NOMO-1 treated with DMSO at 0.1 percent for 48 hours (cell line): ENCODE measurements around the gene EML1.

Experiments
- DNase-seq: peaks from one replicate; lab custom pipeline; 2025; ENCODE audit not compliant: unreplicated experiment; lab: John Stamatoyannopoulos, UW

Gene EML1

GRCh38 chr14:99803803-99804202 lies 10.6 kb downstream of the EML1 start:
- no peak for DNase-seq

GRCh38 chr14:99805757-99806439 lies 12.7 kb downstream of the EML1 start:
- no peak for DNase-seq

GRCh38 chr14:99806836-99807235 lies 13.6 kb downstream of the EML1 start:
- no peak for DNase-seq

GRCh38 chr14:99807413-99808153 lies 14.4 kb downstream of the EML1 start:
- DNase-seq = no peak

- DNase-seq = no peak
These were observed 14.9 kb downstream of the EML1 start for GRCh38 chr14:99808154-99808505.

- no peak for DNase-seq
These were observed 15.3 kb downstream of the EML1 start for GRCh38 chr14:99808515-99808914.

- DNase-seq = no peak
These were observed 16.1 kb downstream of the EML1 start for GRCh38 chr14:99809360-99809759.

GRCh38 chr14:99809859-99810558 lies 16.8 kb downstream of the EML1 start:
- no peak for DNase-seq

GRCh38 chr14:99810559-99810874 lies 17.3 kb downstream of the EML1 start:
- no peak for DNase-seq

GRCh38 chr14:99812096-99812750 lies 19.0 kb downstream of the EML1 start:
- DNase-seq = no peak

GRCh38 chr14:99812892-99813291 lies 19.7 kb downstream of the EML1 start:
- no peak for DNase-seq

- no peak for DNase-seq
These were observed 22.5 kb downstream of the EML1 start for GRCh38 chr14:99815696-99816095.

- no peak for DNase-seq
These were observed 23.0 kb downstream of the EML1 start for GRCh38 chr14:99816217-99816616.

- no peak for DNase-seq
These were observed 23.4 kb downstream of the EML1 start for GRCh38 chr14:99816642-99817041.

GRCh38 chr14:99817331-99817730 lies 24.1 kb downstream of the EML1 start:
- DNase-seq = no peak

- no peak for DNase-seq
These were observed 25.4 kb downstream of the EML1 start for GRCh38 chr14:99818503-99819036.

- no peak for DNase-seq
These were observed 26.3 kb downstream of the EML1 start for GRCh38 chr14:99819514-99819913.

GRCh38 chr14:99820702-99821331 lies 27.6 kb downstream of the EML1 start:
- DNase-seq = no peak

GRCh38 chr14:99821519-99822508 lies 28.6 kb downstream of the EML1 start:
- peak; percentile 29 for DNase-seq
